Activated T-cell treated with anti-CD3 and anti-CD28 coated beads for 4 hours (primary cell): ENCODE measurements around the gene TAF11L11.
"Not testable (repeated sequence)": the region's sequence is repeated elsewhere in the genome, so short reads cannot be mapped to it uniquely, and the experiment has no call there.

Source experiments
- DNase-seq: peaks from one replicate; pipeline ENCODE4 v3.0.0-alpha.2; 2020

The TAF11L11 gene

GRCh38 chr5:17603880-17604279, at the start of gene TAF11L11:
TAF11L11 (plus strand) TSS chr5:17604183.
- DNase-seq, result not testable (repeated sequence)

- not testable (repeated sequence) for DNase-seq
These were observed 18.3 kb upstream of the TAF11L11 start, which contains the start of gene TAF11L7 for GRCh38 chr5:17585658-17586057. TAF11L7 (minus strand) TSS chr5:17585758.

GRCh38 chr5:17590860-17591259, 13.1 kb upstream of the TAF11L11 start, which contains the start of gene TAF11L8:
TAF11L8 (minus strand) TSS chr5:17590960.
- DNase-seq, result not testable (repeated sequence)

- DNase-seq, result not testable (repeated sequence)
These were observed 9.7 kb upstream of the TAF11L11 start, which contains the start of gene TAF11L9 for GRCh38 chr5:17594255-17594654. TAF11L9 (minus strand) TSS chr5:17594394.

- DNase-seq, result not testable (repeated sequence)
These were observed 6.3 kb upstream of the TAF11L11 start, which contains the start of gene TAF11L10 for GRCh38 chr5:17597728-17598127. TAF11L10 (minus strand) TSS chr5:17597828.

GRCh38 chr5:17604951-17605350, 968 bp downstream of the TAF11L11 start:
- no peak for DNase-seq

- not testable (repeated sequence) for DNase-seq
These were observed 3.5 kb downstream of the TAF11L11 start for GRCh38 chr5:17607461-17607860.

- not testable (repeated sequence) for DNase-seq
These were observed 6.1 kb downstream of the TAF11L11 start, which contains the start of gene TAF11L12 for GRCh38 chr5:17610092-17610491. TAF11L12 (plus strand) TSS chr5:17610392.

GRCh38 chr5:17614872-17615605, 11.1 kb downstream of the TAF11L11 start:
- no peak for DNase-seq

GRCh38 chr5:17619354-17619753, 15.4 kb downstream of the TAF11L11 start:
- DNase-seq, result no peak

- no peak for DNase-seq
These were observed 16.6 kb downstream of the TAF11L11 start for GRCh38 chr5:17620627-17621026.

GRCh38 chr5:17625686-17626085, 21.7 kb downstream of the TAF11L11 start:
- no peak for DNase-seq

GRCh38 chr5:17631788-17632187, 27.8 kb downstream of the TAF11L11 start, which contains the start of gene TAF11L13:
TAF11L13 (plus strand) TSS chr5:17632088.
- DNase-seq, result not testable (repeated sequence)

- no peak for DNase-seq
These were observed 30.2 kb downstream of the TAF11L11 start, which contains the start of gene TAF11L14 for GRCh38 chr5:17634160-17634559. TAF11L14 (plus strand) TSS chr5:17634460.

- not testable (repeated sequence) for DNase-seq
These were observed 45.2 kb downstream of the TAF11L11 start for GRCh38 chr5:17649232-17649631.

GRCh38 chr5:17655201-17655759, 51.3 kb downstream of the TAF11L11 start:
- not testable (repeated sequence) for DNase-seq
